Muscle of leg (tissue), 11 donors: ENCODE data around the gene C10orf90. TPM values are rescaled to one million over a fixed set of nuclear protein-coding genes. Genes with fewer than 3 reads are reported as not detected.

Source experiments
- DNase-seq: peaks from one replicate; pipeline ENCODE4 v3.0.0; 2013
- H3K27ac ChIP-seq: one replicate; pipeline ENCODE4 v1.5.1; 2013; ENCODE audit warnings: mild to moderate bottlenecking, low read length, control low read depth
- H3K27me3 ChIP-seq: one replicate; pipeline ENCODE4 v1.6.1; 2013; ENCODE audit warnings: low read length; ENCODE audit not compliant: control insufficient read depth, insufficient read depth
- H3K36me3 ChIP-seq: one replicate; pipeline ENCODE4 v1.6.1; 2013; ENCODE audit warnings: low read length; ENCODE audit not compliant: control insufficient read depth, insufficient read depth
- H3K4me1 ChIP-seq: one replicate; pipeline ENCODE4 v1.6.1; 2013; ENCODE audit warnings: low read length; ENCODE audit not compliant: control insufficient read depth, insufficient read depth
- H3K4me3 ChIP-seq: one replicate; pipeline ENCODE4 v1.5.1; 2013; ENCODE audit warnings: low read length, control low read depth
- H3K9me3 ChIP-seq: replicated peaks from 2 replicates; pipeline ENCODE4 v1.6.1; 2013; ENCODE audit warnings: low read depth, low read length; ENCODE audit not compliant: control insufficient read depth
- WGBS: methylation state at CpG from one replicate; pipeline ENCODE4 v1.1.5; 2013; ENCODE audit warnings: missing lambda C conversion rate; ENCODE audit not compliant: insufficient coverage; 5-methylcytosine and 5-hydroxymethylcytosine counted together
- polyA plus RNA-seq, 8 donors: library from polyadenylated mRNA; unstranded; fragments of 120-200 nt; gene quantifications; one replicate each; pipeline versions ENCODE4 v1.2.1 to v1.2.3, GENCODE V29; 2013; ENCODE audit warnings: inconsistent platforms in 1 of 8, low replicate concordance in 1 of 8; ENCODE audit not compliant: insufficient read length in 8 of 8, insufficient read depth in 1 of 8
- total RNA-seq: library from RNA; stranded (reverse); fragments of 120-200 nt; gene quantifications from one replicate; pipeline ENCODE4 v1.2.4, GENCODE V29; 2013

Gene C10orf90
- total and polyA plus RNA-seq, 9 donors: 0.53 to 1.1 (median 0.80) TPM

- WGBS: 90% methylated on average over 6 of the region's 8 CpGs
- Histone ChIP-seq H3K27me3 (peaks cover 6% of the 10 kb centered on the region), H3K4me1 (no peaks in the 10 kb centered on the region)
These were observed 142.1 kb downstream of the C10orf90 start for GRCh38 chr10:126528315-126528835.

GRCh38 chr10:126527645-126528314 lies 142.7 kb downstream of the C10orf90 start:
- Histone ChIP-seq H3K27me3 (peaks cover 6% of the 10 kb centered on the region), H3K4me1 (no peaks in the 10 kb centered on the region)
- WGBS: 100% methylated on average over 2 of the region's 9 CpGs

More at GRCh38 chr10:126528315-126528835, 142.1 kb downstream of the C10orf90 start:
- Histone ChIP-seq H3K36me3 (no peaks in the 10 kb centered on the region), H3K27ac (no peak overlapping the region), H3K9me3 (no peaks in the 10 kb centered on the region), H3K4me3 (no peak overlapping the region)
- no peak for DNase-seq

GRCh38 chr10:126525326-126525725 lies 145.2 kb downstream of the C10orf90 start:
- H3K36me3 ChIP-seq: no peaks in the 10 kb centered on the region
- H3K9me3 ChIP-seq: no peaks in the 10 kb centered on the region
- peaks cover 6% of the 10 kb centered on the region for H3K27me3 ChIP-seq
- no peak for DNase-seq
- no peaks in the 10 kb centered on the region for H3K4me1 ChIP-seq
- no peak overlapping the region for H3K27ac ChIP-seq
- WGBS: 12% methylated on average over 5 of the region's 7 CpGs
- no peak overlapping the region for H3K4me3 ChIP-seq

More at GRCh38 chr10:126527645-126528314, 142.7 kb downstream of the C10orf90 start:
- DNase-seq: no peak
- H3K4me3 ChIP-seq: no peak overlapping the region
- no peaks in the 10 kb centered on the region for H3K9me3 ChIP-seq
- no peaks in the 10 kb centered on the region for H3K36me3 ChIP-seq
- H3K27ac ChIP-seq: no peak overlapping the region

GRCh38 chr10:126524526-126524925 lies 146.0 kb downstream of the C10orf90 start:
- Histone ChIP-seq H3K27ac (no peak overlapping the region), H3K27me3 (peaks cover 6% of the 10 kb centered on the region), H3K9me3 (no peaks in the 10 kb centered on the region), H3K36me3 (no peaks in the 10 kb centered on the region), H3K4me3 (no peak overlapping the region), H3K4me1 (no peaks in the 10 kb centered on the region)
- DNase-seq: no peak
- WGBS: no CpG with 5 or more reads among the region's 6 CpGs

GRCh38 chr10:126523071-126523470 lies 147.4 kb downstream of the C10orf90 start:
- no CpG with 5 or more reads among the region's 3 CpGs for WGBS
- Histone ChIP-seq H3K36me3 (no peaks in the 10 kb centered on the region), H3K9me3 (no peaks in the 10 kb centered on the region), H3K4me1 (no peaks in the 10 kb centered on the region), H3K27me3 (peaks cover 6% of the 10 kb centered on the region), H3K27ac (no peak overlapping the region), H3K4me3 (no peak overlapping the region)
- no peak for DNase-seq

GRCh38 chr10:126521399-126521798 lies 149.1 kb downstream of the C10orf90 start:
- no CpG with 5 or more reads among the region's 5 CpGs for WGBS
- Histone ChIP-seq H3K4me3 (no peak overlapping the region), H3K4me1 (no peaks in the 10 kb centered on the region), H3K36me3 (no peaks in the 10 kb centered on the region), H3K27me3 (peaks cover 6% of the 10 kb centered on the region), H3K27ac (no peak overlapping the region), H3K9me3 (no peaks in the 10 kb centered on the region)
- DNase-seq: no peak

- Histone ChIP-seq H3K4me1 (no peaks in the 10 kb centered on the region), H3K27ac (no peak overlapping the region), H3K27me3 (peaks cover 6% of the 10 kb centered on the region), H3K4me3 (no peak overlapping the region), H3K9me3 (no peaks in the 10 kb centered on the region), H3K36me3 (no peaks in the 10 kb centered on the region)
- WGBS: 65% methylated on average over 6 of the region's 7 CpGs
- DNase-seq: no peak
These were observed 149.7 kb downstream of the C10orf90 start for GRCh38 chr10:126520751-126521317.

- no peak overlapping the region for H3K4me3 ChIP-seq
- WGBS: 83% methylated on average over 6 of the region's 7 CpGs
These were observed 150.5 kb downstream of the C10orf90 start for GRCh38 chr10:126519992-126520391.

GRCh38 chr10:126519185-126519584 lies 151.3 kb downstream of the C10orf90 start:
- Histone ChIP-seq H3K4me1 (no peaks in the 10 kb centered on the region), H3K27ac (no peak overlapping the region), H3K9me3 (no peaks in the 10 kb centered on the region), H3K4me3 (no peak overlapping the region), H3K36me3 (no peaks in the 10 kb centered on the region), H3K27me3 (peaks cover under 1% of the 10 kb centered on the region)
- no CpG with 5 or more reads among the region's 2 CpGs for WGBS
- no peak for DNase-seq

More at GRCh38 chr10:126519992-126520391, 150.5 kb downstream of the C10orf90 start:
- no peaks in the 10 kb centered on the region for H3K4me1 ChIP-seq
- no peak overlapping the region for H3K27ac ChIP-seq
- no peaks in the 10 kb centered on the region for H3K9me3 ChIP-seq
- no peaks in the 10 kb centered on the region for H3K36me3 ChIP-seq
- peaks cover 6% of the 10 kb centered on the region for H3K27me3 ChIP-seq
- no peak for DNase-seq

GRCh38 chr10:126518218-126519080 lies 152.0 kb downstream of the C10orf90 start:
- no peak for DNase-seq
- Histone ChIP-seq H3K4me1 (no peaks in the 10 kb centered on the region), H3K9me3 (no peaks in the 10 kb centered on the region), H3K27me3 (no peaks in the 10 kb centered on the region), H3K36me3 (no peaks in the 10 kb centered on the region), H3K4me3 (no peak overlapping the region), H3K27ac (no peak overlapping the region)
- WGBS: 69% methylated on average over 2 of the region's 10 CpGs
